Right atrium auricular region (tissue), 2 donors: ENCODE data around the gene PHKA2. TPM values are rescaled to one million over a fixed set of nuclear protein-coding genes. Genes with fewer than 3 reads are reported as not detected.

Source experiments
- DNase-seq: peaks from one replicate; pipeline ENCODE4 v3.0.0-alpha.2; 2019; ENCODE audit warnings: low spot score
- H3K27ac ChIP-seq, 2 donors: fragments of 200-600 bp; sonication (generic); 1 replicate in 1 of 2; 2 replicates in 1 of 2; pipeline ENCODE4 v1.5.1; 2016 to 2019
- H3K27me3 ChIP-seq, 2 donors: fragments of 200-600 bp; sonication (generic); one replicate each; pipeline versions ENCODE4 v1.5.1 to v1.6.0; 2017 to 2019
- H3K36me3 ChIP-seq: fragments of 200-600 bp; sonication (generic); one replicate; pipeline ENCODE4 v1.5.1; 2016
- H3K4me1 ChIP-seq, 2 donors: fragments of 200-600 bp; sonication (generic); one replicate each; pipeline versions ENCODE4 v1.5.1 to v1.6.0; 2017 to 2019
- H3K4me3 ChIP-seq, 2 donors: fragments of 200-600 bp; sonication (generic); 1 replicate in 1 of 2; 2 replicates in 1 of 2; pipeline ENCODE4 v1.5.1; 2017 to 2019; ENCODE audit warnings: mild to moderate bottlenecking in 1 of 2, moderate library complexity in 1 of 2
- H3K9me3 ChIP-seq, 2 donors: fragments of 200-600 bp; sonication (generic); one replicate each; pipeline ENCODE4 v1.5.1; 2019
- CTCF ChIP-seq, 2 donors: fragments of 200-600 bp; sonication (generic); IDR thresholded peaks; one replicate each; pipeline ENCODE4 v1.5.1; 2019; ENCODE audit warnings: antibody characterized with exemption in 2 of 2
- total RNA-seq, 2 donors: library from RNA; depleted of rRNA; stranded (reverse); fragments of >200 nt; gene quantifications; one replicate each; pipeline ENCODE4 v1.1.0, GENCODE V29; 2016

PHKA2 gene
- total RNA-seq, 2 donors from 2014 or later: 13.5 to 28.7 TPM

GRCh38 chrX:18894156-18894555, 89.8 kb downstream of the PHKA2 start:
- Histone ChIP-seq H3K27me3 (no peaks in the 10 kb centered on the region), H3K27ac (peak overlapping the region in 1 of 2 donors; percentile 84), H3K4me3 (no peak overlapping the region), H3K4me1 (peaks cover 0 to 11% of the 10 kb centered on the region in 2 donors), H3K36me3 (no peaks in the 10 kb centered on the region), H3K9me3 (no peaks in the 10 kb centered on the region)
- TF ChIP-seq CTCF (IDR thresholded peaks at IDR 0.05): no peak
- DNase-seq: no peak

DNA sequence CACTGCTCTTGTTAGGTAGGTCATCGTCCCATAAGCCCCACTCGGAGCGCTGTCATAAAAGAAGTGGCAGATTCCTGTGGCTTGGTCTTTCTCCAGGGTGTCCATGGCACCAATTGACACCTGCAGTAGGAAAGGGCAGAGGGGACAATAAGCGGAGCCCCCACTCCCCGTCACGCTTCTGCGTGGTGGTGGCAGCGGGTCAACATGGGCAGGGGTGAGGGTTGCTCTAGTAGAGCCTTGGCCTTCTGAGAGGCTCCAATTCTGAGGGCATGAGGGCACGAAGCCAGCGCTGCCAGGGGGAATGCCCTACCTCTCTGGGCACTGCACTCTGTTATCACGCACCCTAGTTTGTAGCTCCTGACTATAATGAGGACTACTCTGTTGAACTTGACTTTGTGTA, 90.4 kb downstream of the PHKA2 start:
- DNase-seq: no peak
- no peaks in the 10 kb centered on the region for H3K36me3 ChIP-seq
- H3K27ac ChIP-seq: no peak overlapping the region
- no peak overlapping the region for H3K4me3 ChIP-seq
- no peak for TF ChIP-seq CTCF (IDR thresholded peaks at IDR 0.05)
- no peaks in the 10 kb centered on the region for H3K9me3 ChIP-seq
- H3K4me1 ChIP-seq: peaks cover 0 to 11% of the 10 kb centered on the region in 2 donors
- no peaks in the 10 kb centered on the region for H3K27me3 ChIP-seq

GRCh38 chrX:18892899-18893298, 91.0 kb downstream of the PHKA2 start:
- Histone ChIP-seq H3K27me3 (no peaks in the 10 kb centered on the region), H3K9me3 (no peaks in the 10 kb centered on the region), H3K4me3 (no peak overlapping the region), H3K4me1 (peaks cover 0 to 15% of the 10 kb centered on the region in 2 donors), H3K36me3 (no peaks in the 10 kb centered on the region), H3K27ac (no peak overlapping the region)
- DNase-seq: no peak
- no peak for TF ChIP-seq CTCF (IDR thresholded peaks at IDR 0.05)

- TF ChIP-seq CTCF (IDR thresholded peaks at IDR 0.05): no peak
- H3K27ac ChIP-seq: no peak overlapping the region
- H3K4me1 ChIP-seq: peaks cover 0 to 27% of the 10 kb centered on the region in 2 donors
- no peaks in the 10 kb centered on the region for H3K36me3 ChIP-seq
- H3K4me3 ChIP-seq: no peak overlapping the region
- H3K27me3 ChIP-seq: no peaks in the 10 kb centered on the region
- no peaks in the 10 kb centered on the region for H3K9me3 ChIP-seq
- no peak for DNase-seq
These were observed 92.4 kb downstream of the PHKA2 start for GRCh38 chrX:18891548-18891945.

- Histone ChIP-seq H3K27ac (no peak overlapping the region), H3K4me3 (no peak overlapping the region), H3K36me3 (no peaks in the 10 kb centered on the region), H3K27me3 (no peaks in the 10 kb centered on the region), H3K9me3 (no peaks in the 10 kb centered on the region), H3K4me1 (peaks cover 0 to 24% of the 10 kb centered on the region in 2 donors)
- no peak for TF ChIP-seq CTCF (IDR thresholded peaks at IDR 0.05)
- no peak for DNase-seq
These were observed 93.0 kb downstream of the PHKA2 start for GRCh38 chrX:18890724-18891547.

- DNase-seq: no peak
- Histone ChIP-seq H3K27ac (no peak overlapping the region), H3K27me3 (no peaks in the 10 kb centered on the region), H3K9me3 (no peaks in the 10 kb centered on the region), H3K4me1 (peaks cover 0 to 33% of the 10 kb centered on the region in 2 donors), H3K4me3 (no peak overlapping the region), H3K36me3 (no peaks in the 10 kb centered on the region)
- TF ChIP-seq CTCF (IDR thresholded peaks at IDR 0.05): no peak
These were observed 93.9 kb downstream of the PHKA2 start for GRCh38 chrX:18890049-18890381.
